ENCODE data around the gene EMILIN1.

- no peak for TF ChIP-seq EZH2 (IDR thresholded peaks at IDR 0.05; ENCODE audit: low read length, missing control alignments)
- no peak for TF ChIP-seq CTCF (conservative IDR thresholded peaks at IDR 0.05 in 1 of 2, IDR thresholded peaks at IDR 0.05 in 1 of 2; ENCODE audit: low read depth in 1 of 2, low read length in 2 of 2)
These were observed 36.2 kb upstream of the EMILIN1 start for GRCh38 chr2:27042159-27042661.

Data from fibroblast of lung (primary cell).